PC-3 (cell line): Measurements from ENCODE around the gene ASCL1. TPM values are rescaled to one million over a fixed set of nuclear protein-coding genes. Genes with fewer than 3 reads are reported as not detected.
A peak's percentile ranks its signal among the peaks of the same experiment; 100 is the strongest.

Source experiments
- ATAC-seq: fragments of 200-7000 bp; cut with Tn5 transposase; 2 replicates; pipeline ENCODE4 v1.9.1; 2020; ENCODE audit warnings: mild to moderate bottlenecking, moderate library complexity
- BruUV-seq: library from RNA; stranded (reverse); fragments of 400-500 nt; replicated peaks from 2 replicates; lab custom pipeline; 2021; lab: Mats Ljungman, UMichigan
- CTCF ChIA-PET: fragments of 300-600 bp; sonication (Branson Sonifier 250); formaldehyde crosslinking; loops from one replicate; lab custom pipeline; 2022; ENCODE audit warnings: antibody characterized with exemption; lab: Charles Lee
- POLR2A ChIA-PET: fragments of 300-600 bp; sonication (Branson Sonifier 250); formaldehyde crosslinking; loops from one replicate; lab custom pipeline; 2022; ENCODE audit warnings: antibody characterized with exemption; ENCODE audit not compliant: unreplicated experiment; lab: Charles Lee
- DNase-seq: peaks from one replicate; pipeline ENCODE4 v3.0.0-alpha.2; 2015
- H2AFZ ChIP-seq: fragments of 300-600 bp; sonication (generic); 2 replicates; pipeline ENCODE4 v1.6.0; 2016; ENCODE audit warnings: antibody characterized with exemption, low read length
- H3F3A ChIP-seq: fragments of 300-600 bp; sonication (generic); one replicate; pipeline ENCODE4 v1.6.0; 2017; ENCODE audit warnings: antibody characterized with exemption, low read length, control low read depth, mild to moderate bottlenecking; ENCODE audit not compliant: unreplicated experiment
- H3K27ac ChIP-seq: fragments of 300-600 bp; sonication (generic); 2 replicates; pipeline ENCODE4 v1.5.1; 2016; ENCODE audit warnings: mild to moderate bottlenecking, low read length
- H3K27me3 ChIP-seq: fragments of 300-600 bp; sonication (generic); 2 replicates; pipeline ENCODE4 v1.6.1; 2016; ENCODE audit warnings: low read length, mixed read lengths
- H3K36me3 ChIP-seq: fragments of 300-600 bp; sonication (generic); 2 replicates; pipeline ENCODE4 v1.6.1; 2016; ENCODE audit warnings: low read depth, mixed run types, low read length, mixed read lengths
- H3K4me1 ChIP-seq: fragments of 300-600 bp; sonication (generic); 2 replicates; pipeline ENCODE4 v1.5.1; 2016; ENCODE audit warnings: low read length; ENCODE audit not compliant: insufficient read depth
- H3K4me2 ChIP-seq: fragments of 300-600 bp; sonication (generic); 2 replicates; pipeline ENCODE4 v1.6.0; 2016; ENCODE audit warnings: low read length
- H3K4me3 ChIP-seq: fragments of 300-600 bp; sonication (generic); 2 replicates; pipeline ENCODE4 v1.5.1; 2016; ENCODE audit warnings: mild to moderate bottlenecking, low read length, mixed read lengths
- H3K79me2 ChIP-seq: fragments of 300-600 bp; sonication (generic); 2 replicates; pipeline ENCODE4 v1.6.1; 2017; ENCODE audit warnings: low read length, mixed read lengths
- H3K9ac ChIP-seq: fragments of 300-600 bp; sonication (generic); 2 replicates; pipeline ENCODE4 v1.6.0; 2016; ENCODE audit warnings: mild to moderate bottlenecking, low read length
- H3K9me2 ChIP-seq: fragments of 300-600 bp; sonication (generic); replicated peaks from 2 replicates; pipeline ENCODE4 v1.6.1; 2016; ENCODE audit warnings: mixed run types, low read length, mixed read lengths
- H3K9me3 ChIP-seq: fragments of 300-600 bp; sonication (generic); 2 replicates; pipeline ENCODE4 v1.6.1; 2016; ENCODE audit warnings: low read length, mixed read lengths
- H4K20me1 ChIP-seq: fragments of 300-600 bp; sonication (generic); 2 replicates; pipeline ENCODE4 v1.6.1; 2016; ENCODE audit warnings: low read length, mixed read lengths
- EZH2 ChIP-seq: fragments of 300-600 bp; sonication (generic); IDR thresholded peaks from one replicate; pipeline ENCODE4 v1.6.1; 2017; ENCODE audit warnings: antibody characterized with exemption, mild to moderate bottlenecking, low read length; ENCODE audit not compliant: unreplicated experiment
- EZH2phosphoT487 ChIP-seq: fragments of 300-600 bp; sonication (generic); IDR thresholded peaks from 2 replicates; pipeline ENCODE4 v1.6.1; 2018; ENCODE audit warnings: mild to moderate bottlenecking, antibody characterized with exemption, low read length, borderline replicate concordance
- intact Hi-C: fragments of 100-400 bp; cut with micrococcal nuclease; formaldehyde crosslinking; loops from 2 replicates; pipeline ENCODE4 v1.9.0; 2023
- total RNA-seq: library from RNA; depleted of rRNA; stranded (reverse); fragments of >200 nt; gene quantifications from 2 replicates; pipeline ENCODE4 v1.2.3, GENCODE V29; 2014
- TF ChIP-seq, protein P1 (sequence below): fragments of 300-600 bp; sonication (generic); conservative IDR thresholded peaks from 2 replicates; pipeline ENCODE4 v1.5.1; 2017; ENCODE audit warnings: antibody characterized with exemption, low read depth, mild to moderate bottlenecking, low read length

ASCL1 gene
- total RNA-seq, 1 experiment from 2014 or later = not detected

DNA sequence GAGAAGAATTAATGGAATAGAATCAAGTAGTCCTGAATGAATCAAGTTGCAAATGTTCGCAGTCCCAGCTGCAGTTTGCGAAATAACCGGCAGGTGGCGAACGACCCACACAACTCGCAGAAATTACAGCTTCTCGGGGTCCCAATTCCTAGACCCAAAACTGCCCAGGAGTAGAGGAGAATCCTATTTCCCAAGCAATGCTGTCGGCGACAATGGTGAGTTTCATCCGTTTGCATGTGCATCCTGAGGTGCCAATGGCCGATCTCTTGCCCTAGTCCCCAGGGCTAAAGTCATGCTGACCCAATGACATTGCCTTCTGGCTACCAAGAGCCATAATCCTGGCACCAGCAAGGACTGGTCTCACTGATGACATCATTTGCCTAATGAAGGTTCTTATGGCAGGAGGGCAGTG lies 8.5 kb upstream of the ASCL1 start:
- intact Hi-C loops = loop anchor here (1.0 to 5.0 kb wide), 2 partner anchors 599 to 683 kb away; no protein-coding TSS in a partner anchor
- TF ChIP-seq, protein P1, sequence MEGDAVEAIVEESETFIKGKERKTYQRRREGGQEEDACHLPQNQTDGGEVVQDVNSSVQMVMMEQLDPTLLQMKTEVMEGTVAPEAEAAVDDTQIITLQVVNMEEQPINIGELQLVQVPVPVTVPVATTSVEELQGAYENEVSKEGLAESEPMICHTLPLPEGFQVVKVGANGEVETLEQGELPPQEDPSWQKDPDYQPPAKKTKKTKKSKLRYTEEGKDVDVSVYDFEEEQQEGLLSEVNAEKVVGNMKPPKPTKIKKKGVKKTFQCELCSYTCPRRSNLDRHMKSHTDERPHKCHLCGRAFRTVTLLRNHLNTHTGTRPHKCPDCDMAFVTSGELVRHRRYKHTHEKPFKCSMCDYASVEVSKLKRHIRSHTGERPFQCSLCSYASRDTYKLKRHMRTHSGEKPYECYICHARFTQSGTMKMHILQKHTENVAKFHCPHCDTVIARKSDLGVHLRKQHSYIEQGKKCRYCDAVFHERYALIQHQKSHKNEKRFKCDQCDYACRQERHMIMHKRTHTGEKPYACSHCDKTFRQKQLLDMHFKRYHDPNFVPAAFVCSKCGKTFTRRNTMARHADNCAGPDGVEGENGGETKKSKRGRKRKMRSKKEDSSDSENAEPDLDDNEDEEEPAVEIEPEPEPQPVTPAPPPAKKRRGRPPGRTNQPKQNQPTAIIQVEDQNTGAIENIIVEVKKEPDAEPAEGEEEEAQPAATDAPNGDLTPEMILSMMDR = peak; percentile 96
- TF ChIP-seq EZH2 (no peak), EZH2phosphoT487 (no peak)
- Histone ChIP-seq H3K27me3 (peaks cover 22% of the 10 kb centered on the region), H3K36me3 (no peaks in the 10 kb centered on the region), H3K79me2 (no peaks in the 10 kb centered on the region), H3K4me2 (no peak overlapping the region), H3K9me2 (no peaks in the 10 kb centered on the region), H3F3A (no peaks in the 10 kb centered on the region), H3K27ac (no peak overlapping the region), H3K4me3 (no peak overlapping the region), H2AFZ (no peak overlapping the region), H3K9ac (no peak overlapping the region), H3K9me3 (no peaks in the 10 kb centered on the region), H4K20me1 (no peaks in the 10 kb centered on the region), H3K4me1 (no peaks in the 10 kb centered on the region)
- peak; percentile 64 for DNase-seq
- no peak for ATAC-seq
- ChIA-PET POLR2A (no interaction called here), CTCF (interaction anchor here (0.6 kb wide), 1 partner anchor 599 kb away, joined by 3 read pairs; no protein-coding TSS in a partner anchor)
- no TSS peak for BruUV-seq

DNA sequence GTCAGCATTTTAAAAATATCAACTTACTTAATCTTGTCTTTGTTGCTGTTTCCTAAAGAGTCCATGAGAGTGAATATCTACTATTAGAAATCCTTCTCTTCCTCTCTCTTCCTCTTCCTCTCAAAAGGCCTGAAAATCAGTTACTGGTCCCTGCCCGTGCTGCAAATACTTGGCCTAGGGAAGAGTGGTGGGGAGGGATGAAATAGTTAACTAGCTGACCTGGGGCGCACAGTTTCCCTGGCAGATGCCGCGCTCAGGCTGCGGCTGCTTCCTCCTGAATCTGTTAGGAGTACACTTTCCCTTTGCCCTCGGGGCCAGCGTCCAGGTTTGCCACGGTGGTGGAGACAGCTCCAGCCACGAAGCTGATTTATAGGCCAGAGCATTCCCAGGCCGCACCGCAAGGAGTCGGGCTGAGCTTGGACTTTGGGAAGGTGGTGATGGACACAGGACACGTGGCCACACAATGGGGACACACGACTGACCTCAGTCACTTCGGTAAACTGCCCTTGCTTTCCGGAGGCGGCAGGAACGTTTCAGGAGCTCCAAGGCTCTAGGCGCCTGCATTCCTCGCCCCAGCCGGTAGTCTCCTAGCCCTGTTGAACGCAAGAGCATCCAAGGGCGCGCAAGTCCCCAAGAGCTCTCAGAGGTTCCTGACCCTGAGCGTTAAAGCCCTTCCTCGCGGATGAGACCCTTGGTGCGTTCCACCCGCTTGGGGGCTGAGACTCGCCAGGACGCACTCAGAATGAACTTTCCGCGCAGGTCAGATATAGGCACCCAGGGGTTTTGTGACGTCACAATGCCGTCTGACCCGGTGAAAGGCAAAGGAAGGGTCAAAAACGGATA lies 7.1 kb upstream of the ASCL1 start:
- intact Hi-C loops = no loop called here
- ChIA-PET POLR2A (no interaction called here), CTCF (no interaction called here)
- Histone ChIP-seq H4K20me1 (no peaks in the 10 kb centered on the region), H3K4me3 (no peak overlapping the region), H3K9me2 (no peaks in the 10 kb centered on the region), H3K27me3 (peaks cover 36% of the 10 kb centered on the region), H3F3A (no peaks in the 10 kb centered on the region), H3K4me1 (no peaks in the 10 kb centered on the region), H3K36me3 (no peaks in the 10 kb centered on the region), H3K9ac (no peak overlapping the region), H3K9me3 (no peaks in the 10 kb centered on the region), H3K79me2 (no peaks in the 10 kb centered on the region), H2AFZ (no peak overlapping the region), H3K4me2 (no peak overlapping the region), H3K27ac (no peak overlapping the region)
- DNase-seq (no peak), ATAC-seq (no peak)
- TF ChIP-seq, protein P1 = no peak
- TF ChIP-seq EZH2 (no peak), EZH2phosphoT487 (no peak)
- no TSS peak for BruUV-seq
